Fibroblast of skin of right quadriceps (primary cell): ENCODE measurements around the gene RHOXF1.
"Not testable (repeated sequence)": the region's sequence is repeated elsewhere in the genome, so short reads cannot be mapped to it uniquely, and the experiment has no call there.

Experiments used
- DNase-seq: peaks from one replicate; pipeline ENCODE4 v3.0.0-alpha.2; 2013

RHOXF1 gene

GRCh38 chrX:120085553-120086185, 30.0 kb downstream of the RHOXF1 start:
- not testable (repeated sequence) for DNase-seq

- not testable (repeated sequence) for DNase-seq
Measured at GRCh38 chrX:120077590-120077989, 38.1 kb downstream of the RHOXF1 start, which contains the start of gene RHOXF2B. RHOXF2B (minus strand) TSS chrX:120077690; CDS start chrX:120077552, 138 bp downstream.

GRCh38 chrX:120066169-120066568, 49.5 kb downstream of the RHOXF1 start:
- DNase-seq = not testable (repeated sequence)
